Stimulated activated CD8-positive, alpha-beta memory T cell treated with anti-CD3 and anti-CD28 coated beads, Interleukin-12 subunit alpha, Interleukin-12 subunit beta, amount 100 ng/mL, for 4 hours (primary cell): Measurements from ENCODE around the gene SEC14L5.

ENCODE experiments used
- DNase-seq: peaks from one replicate; pipeline ENCODE4 v3.0.0-alpha.2; 2020; ENCODE audit warnings: low read depth

SEC14L5 gene

GRCh38 chr16:4987580-4988374 is 29.6 kb downstream of the SEC14L5 start:
- no peak for DNase-seq

- DNase-seq, result no peak
Measured at GRCh38 chr16:4988647-4989046, 30.5 kb downstream of the SEC14L5 start.

GRCh38 chr16:4989391-4990006 is 31.4 kb downstream of the SEC14L5 start:
- DNase-seq, result no peak

GRCh38 chr16:4990415-4990814 is 32.3 kb downstream of the SEC14L5 start:
- DNase-seq, result no peak

GRCh38 chr16:4991754-4992153 is 33.6 kb downstream of the SEC14L5 start:
- DNase-seq, result no peak

GRCh38 chr16:4994719-4995434 is 36.7 kb downstream of the SEC14L5 start:
- no peak for DNase-seq

GRCh38 chr16:5000573-5001001 is 42.5 kb downstream of the SEC14L5 start:
- DNase-seq, result no peak

GRCh38 chr16:5001571-5001970 is 43.4 kb downstream of the SEC14L5 start:
- no peak for DNase-seq

GRCh38 chr16:5001986-5002385 is 43.9 kb downstream of the SEC14L5 start:
- no peak for DNase-seq

GRCh38 chr16:5002699-5003143 is 44.6 kb downstream of the SEC14L5 start:
- DNase-seq, result no peak

GRCh38 chr16:5003211-5003610 is 45.1 kb downstream of the SEC14L5 start:
- no peak for DNase-seq

GRCh38 chr16:5003828-5004227 is 45.7 kb downstream of the SEC14L5 start:
- no peak for DNase-seq

GRCh38 chr16:5004311-5004710 is 46.2 kb downstream of the SEC14L5 start:
- no peak for DNase-seq

GRCh38 chr16:5005916-5006315 is 47.8 kb downstream of the SEC14L5 start:
- DNase-seq, result no peak

- no peak for DNase-seq
Measured at GRCh38 chr16:5006348-5007193, 48.4 kb downstream of the SEC14L5 start.

- no peak for DNase-seq
Measured at GRCh38 chr16:5007256-5007655, 49.1 kb downstream of the SEC14L5 start.

GRCh38 chr16:5008311-5008731 is 50.2 kb downstream of the SEC14L5 start:
- no peak for DNase-seq

GRCh38 chr16:5010576-5011329 is 52.6 kb downstream of the SEC14L5 start:
- DNase-seq, result no peak

- DNase-seq, result no peak
Measured at GRCh38 chr16:5011637-5012036, 53.5 kb downstream of the SEC14L5 start.

GRCh38 chr16:5012887-5013286 is 54.8 kb downstream of the SEC14L5 start:
- DNase-seq, result no peak

GRCh38 chr16:5015351-5015750 is 57.2 kb downstream of the SEC14L5 start:
- DNase-seq, result no peak
